GM18907 (cell line): ENCODE results near the gene C2CD4B.

ENCODE experiments used
- ATAC-seq: cut with Tn5 transposase; IDR thresholded peaks from one replicate; pipeline ENCODE4 v1.9.1; 2021; ENCODE audit warnings: mild to moderate bottlenecking, moderate library complexity; ENCODE audit not compliant: unreplicated experiment

Gene C2CD4B

DNA sequence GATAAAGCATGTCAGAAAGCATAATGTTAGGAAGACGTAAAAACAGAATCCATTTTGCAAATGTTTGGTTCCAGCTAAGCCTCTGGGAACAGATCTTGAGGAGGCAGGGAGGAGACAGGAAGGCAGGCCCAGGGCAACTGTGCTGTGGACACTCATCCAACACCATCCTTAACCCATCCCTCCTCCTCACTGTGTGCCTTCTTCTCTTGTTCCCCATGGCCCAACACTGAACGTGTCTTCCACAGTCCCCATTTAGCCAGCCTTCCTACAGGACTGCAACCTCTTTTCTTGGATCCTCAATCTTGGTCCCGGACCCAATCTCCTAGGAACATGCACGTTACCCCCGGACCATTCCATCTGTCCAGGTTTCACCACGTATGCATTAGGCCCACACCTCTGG is 15.4 kb downstream of the C2CD4B start:
- ATAC-seq, result no peak

DNA sequence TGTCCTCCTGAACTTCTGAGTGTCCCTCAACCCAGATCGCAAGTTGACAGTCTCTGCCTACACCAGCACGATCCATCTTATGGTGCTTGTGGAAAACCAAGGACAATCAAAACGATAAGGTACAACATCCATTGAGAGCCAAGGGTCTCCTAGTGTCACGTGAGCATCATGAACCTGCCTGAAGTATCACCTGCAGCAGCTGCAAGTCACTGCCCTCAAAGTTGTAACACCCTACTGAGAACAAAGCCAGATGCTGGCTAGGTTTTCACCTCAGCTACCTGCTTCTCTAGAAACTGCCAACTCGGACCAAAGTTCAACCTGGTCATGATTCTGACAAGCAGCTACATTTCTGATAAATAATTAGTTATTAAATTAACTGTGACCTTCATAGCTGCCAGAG is 17.5 kb downstream of the C2CD4B start:
- no peak for ATAC-seq

DNA sequence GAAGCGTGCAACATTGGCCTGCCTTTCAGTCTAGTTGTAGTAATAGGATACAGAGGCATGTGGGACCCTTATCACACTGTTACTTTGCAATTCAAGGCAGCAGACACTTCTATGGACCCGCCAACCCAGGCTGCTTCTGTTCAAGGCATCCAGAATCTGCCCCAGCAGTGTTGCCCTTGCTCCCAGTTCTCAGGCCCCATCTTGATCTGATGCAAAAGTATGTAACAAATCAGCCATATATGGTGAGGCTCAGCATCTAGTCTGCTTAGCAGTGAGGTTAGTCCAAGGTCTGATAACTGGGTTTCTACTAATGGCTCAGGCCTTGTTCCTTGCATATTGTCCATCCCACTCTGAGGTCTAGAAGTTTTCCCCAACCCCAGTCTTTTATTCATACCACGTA is 17.9 kb downstream of the C2CD4B start:
- ATAC-seq, result no peak

DNA sequence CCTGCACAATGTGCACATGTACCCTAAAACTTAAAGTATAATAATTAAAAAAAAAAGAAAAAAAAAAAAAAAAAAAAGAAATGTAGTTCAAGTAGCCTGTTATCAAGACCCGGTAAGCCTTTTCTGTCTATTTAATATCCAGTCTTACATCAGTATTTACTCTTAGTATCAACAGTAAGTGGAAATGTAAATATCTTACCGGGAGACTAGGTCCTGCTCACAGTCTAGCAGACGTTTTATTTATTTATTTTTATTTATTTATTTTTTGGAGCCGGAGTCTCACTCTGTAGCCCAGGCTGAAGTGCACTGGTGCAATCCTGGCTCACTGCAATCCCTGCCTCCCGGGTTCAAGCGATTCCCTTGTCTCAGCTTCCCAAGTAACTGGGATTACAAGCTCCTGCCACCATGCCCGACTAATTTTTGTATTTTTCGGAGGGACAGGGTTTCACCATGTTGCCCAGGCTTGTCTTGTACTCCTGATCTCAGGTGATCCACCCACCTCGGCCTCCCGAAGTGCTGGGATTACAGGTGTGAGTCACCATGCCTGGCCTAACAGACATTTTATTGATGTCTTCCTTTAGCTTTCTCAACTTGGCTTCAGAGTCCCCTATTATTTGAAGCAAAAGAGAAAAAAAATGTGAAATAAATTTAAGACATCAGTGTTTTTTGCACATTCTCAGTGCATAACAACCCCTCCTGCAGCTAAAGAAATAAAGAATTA is 19.9 kb downstream of the C2CD4B start:
- no peak for ATAC-seq

DNA sequence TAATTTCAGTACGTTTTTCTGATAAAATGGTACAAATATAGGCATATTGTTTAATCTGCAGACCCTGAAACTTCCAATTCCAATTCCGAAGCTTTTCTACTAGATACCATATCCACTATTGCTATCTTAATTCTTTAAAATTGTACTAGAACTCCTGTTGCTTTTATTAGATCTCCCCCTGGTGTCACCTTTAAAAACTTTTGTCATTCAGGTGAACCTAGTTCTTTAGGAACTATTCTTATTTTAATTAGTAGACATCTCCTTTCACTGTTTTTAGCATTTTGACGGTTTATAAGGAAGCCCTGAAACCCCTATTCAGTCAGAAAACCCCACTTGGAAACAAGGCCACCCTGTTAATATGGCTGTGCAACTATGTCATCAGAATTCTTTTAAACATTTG is 22.3 kb downstream of the C2CD4B start:
- ATAC-seq, result no peak

DNA sequence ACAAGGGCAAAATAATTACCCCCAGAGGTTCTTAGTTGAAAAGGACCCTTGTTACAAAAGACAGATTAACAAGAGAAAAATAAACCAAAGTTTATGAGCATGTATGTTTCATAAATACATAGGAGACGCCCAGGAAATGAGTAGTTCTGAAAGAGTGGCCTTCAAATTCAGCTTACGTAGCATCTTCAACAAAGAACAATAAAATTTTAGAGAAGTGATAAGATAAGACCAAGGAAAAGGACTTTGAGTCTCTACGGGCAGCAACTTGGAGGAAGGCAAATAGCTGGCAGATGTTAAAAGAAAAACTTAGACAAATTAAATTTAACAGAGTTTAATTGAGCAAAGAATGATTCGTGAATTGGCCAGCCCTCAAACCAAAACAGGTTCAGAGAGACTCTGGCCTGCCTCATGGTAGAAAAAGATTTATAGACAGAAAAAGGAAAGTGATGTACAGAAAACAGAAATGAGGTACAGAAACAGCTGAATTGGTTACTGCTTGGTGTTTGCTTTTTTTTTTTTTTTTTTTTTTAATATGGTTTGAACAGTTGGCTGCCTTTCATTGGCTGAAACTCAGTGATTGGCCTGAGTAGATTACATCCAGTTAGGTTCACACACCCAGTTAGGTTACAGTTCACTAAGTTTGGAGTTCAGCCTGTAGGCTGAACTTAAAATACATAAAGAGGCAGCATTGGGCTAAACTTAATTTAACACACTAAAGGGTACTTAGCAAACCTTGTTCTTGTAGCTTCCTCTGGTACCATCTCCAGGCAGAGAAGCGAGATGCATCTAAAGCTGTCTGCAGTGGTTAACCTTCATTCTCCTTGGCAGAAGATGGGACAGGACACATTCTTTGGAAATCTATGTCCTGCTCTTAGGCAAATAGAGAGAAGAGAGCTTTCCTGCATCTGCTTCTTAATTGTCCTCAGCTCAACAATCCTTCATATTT is 23.2 kb downstream of the C2CD4B start:
- no peak for ATAC-seq

DNA sequence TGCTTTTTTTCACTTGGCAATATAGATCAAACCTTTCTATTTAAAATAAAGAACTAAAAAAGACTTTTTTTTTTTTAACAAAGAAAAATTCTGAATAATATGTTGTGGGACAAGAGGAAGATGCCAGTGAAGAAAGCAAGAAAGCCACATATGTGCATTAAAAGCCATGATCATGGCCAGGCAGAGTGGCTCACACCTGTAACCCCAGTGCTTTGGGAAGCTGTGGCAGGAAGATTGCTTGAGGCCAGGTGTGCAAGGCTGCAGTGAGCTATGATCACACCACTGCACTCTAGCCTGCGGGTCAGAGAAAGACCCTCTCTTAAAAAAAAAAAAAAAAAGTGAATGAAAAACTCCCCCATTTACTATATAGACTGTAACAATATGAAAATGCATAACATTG is 23.9 kb downstream of the C2CD4B start:
- no peak for ATAC-seq

DNA sequence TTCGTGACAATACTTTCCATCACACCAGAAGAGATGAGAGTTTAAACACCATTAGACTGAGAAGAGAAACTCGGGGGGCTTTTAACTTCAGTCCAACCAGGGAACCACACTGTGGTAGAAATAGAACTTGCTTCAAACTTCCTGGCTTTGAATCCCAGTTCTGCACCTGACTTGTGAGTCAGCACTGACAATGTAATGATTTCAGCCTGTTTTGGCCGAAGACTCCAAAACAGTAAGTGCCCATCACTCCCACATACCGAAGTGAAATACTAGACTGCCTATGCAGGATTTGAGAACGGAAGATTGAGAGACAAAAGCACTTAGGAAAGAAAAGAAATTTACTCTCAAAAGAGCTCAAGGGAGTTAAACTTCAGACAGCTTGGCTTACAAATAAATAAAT is 27.0 kb downstream of the C2CD4B start:
- ATAC-seq, result no peak

DNA sequence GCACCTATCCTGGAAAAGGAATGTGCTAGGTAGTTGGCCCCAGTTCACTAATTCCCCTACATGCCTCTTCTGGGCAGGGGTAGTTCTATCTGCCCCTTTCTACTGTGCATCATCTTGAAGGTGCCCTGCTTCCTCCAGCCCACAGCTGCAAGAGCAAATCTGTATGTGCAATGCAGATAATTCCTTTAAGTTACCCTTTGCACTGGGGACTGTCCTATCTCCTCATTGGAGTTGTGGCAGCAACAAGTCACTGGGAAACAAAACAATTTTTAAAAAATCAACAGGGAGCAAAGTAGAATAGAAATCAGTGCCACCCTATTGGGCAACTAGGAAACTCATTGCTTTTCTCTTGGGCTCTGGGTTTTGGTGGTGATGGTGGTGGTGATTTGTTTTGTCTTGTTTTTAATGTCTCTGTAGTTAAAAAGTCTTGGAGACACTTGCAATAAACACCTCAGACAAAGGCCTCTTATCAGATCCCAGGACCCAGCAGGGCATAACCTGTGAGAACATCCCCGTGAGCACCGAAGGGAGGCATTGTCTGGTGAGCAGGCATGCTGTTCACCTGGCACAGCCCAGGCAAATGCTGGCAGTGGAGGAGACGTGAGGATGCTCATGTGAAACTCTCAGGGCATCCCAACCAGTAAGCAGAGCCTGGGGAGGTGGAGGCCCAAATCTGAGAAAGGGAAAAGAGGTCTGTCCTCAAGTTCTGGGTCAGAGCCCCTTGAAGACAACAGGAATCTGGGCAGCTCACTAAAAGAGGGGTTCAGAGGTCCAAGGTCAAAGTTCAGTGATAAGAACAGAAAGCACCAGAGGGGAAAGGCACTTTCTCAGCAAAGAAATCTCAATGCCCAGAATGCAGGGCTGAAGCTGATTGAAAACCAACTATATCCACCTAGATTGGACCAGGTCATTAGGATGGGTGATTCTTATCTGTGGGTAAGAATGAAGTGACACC is 27.9 kb downstream of the C2CD4B start:
- ATAC-seq, result no peak

DNA sequence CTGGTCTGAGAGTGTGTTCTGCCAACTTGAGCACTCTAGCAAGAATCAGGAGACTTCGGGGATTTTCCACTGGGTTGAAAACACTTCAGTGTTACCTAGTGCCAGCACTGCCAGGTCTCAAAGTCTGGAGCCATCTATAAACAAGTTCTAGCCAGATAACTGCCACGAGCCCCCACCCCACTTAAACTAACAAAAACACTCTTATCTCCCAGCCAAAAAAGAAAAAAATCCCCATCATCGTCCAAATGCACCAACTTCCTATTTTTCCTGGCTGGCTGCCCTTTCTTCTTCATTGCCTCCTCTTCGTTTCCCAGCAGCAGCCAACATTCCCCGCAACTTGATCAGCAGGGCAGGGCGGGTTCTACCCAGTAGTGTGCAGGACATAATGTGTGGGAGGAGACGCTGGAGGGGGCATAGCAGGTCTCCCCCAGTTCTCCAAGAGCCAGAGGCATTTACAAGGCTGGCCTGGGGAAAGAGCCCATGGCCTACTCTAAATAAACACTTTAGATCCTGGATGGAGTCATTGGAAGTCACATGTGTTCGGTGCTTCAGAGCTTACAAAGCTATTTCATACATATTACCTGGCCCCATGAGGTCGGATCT is 29.5 kb downstream of the C2CD4B start:
- no peak for ATAC-seq

DNA sequence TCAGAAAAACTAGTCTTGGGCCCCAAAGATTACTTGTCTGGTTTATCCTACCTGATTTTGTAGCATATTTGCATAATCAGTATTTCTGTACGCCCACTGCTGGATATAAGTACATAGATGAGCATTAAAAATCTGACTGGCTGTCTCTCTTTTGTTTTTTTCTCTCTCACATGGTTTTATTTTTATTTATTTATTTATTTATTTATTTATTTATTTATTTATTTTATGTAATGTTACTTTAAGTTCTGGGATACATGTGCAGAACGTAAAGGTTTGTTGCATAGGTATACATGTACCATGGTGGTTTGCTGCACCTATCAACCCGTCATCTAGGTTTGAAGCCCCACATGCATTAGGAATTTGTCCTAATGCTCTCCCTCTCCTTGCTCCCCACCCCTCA is 31.9 kb downstream of the C2CD4B start:
- no peak for ATAC-seq

DNA sequence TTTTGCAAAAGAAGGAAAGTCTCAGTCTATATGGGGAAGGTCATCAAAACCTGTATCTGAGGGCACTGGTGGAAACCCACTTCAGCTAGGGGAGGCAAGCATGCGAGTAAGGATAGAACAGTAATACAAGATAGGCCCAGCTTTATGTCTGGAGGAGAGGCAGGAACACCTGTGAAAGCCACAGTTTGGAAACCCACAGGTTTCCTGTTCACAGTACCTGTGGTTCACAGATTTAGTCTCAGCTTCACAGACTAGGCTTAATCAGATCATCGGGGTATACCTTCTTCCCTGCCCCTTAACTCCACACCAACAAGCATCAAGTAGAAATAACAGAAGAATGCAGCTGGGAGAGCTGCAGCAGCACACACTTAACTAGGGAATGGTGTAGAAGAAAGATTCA is 36.2 kb downstream of the C2CD4B start:
- ATAC-seq, result no peak

DNA sequence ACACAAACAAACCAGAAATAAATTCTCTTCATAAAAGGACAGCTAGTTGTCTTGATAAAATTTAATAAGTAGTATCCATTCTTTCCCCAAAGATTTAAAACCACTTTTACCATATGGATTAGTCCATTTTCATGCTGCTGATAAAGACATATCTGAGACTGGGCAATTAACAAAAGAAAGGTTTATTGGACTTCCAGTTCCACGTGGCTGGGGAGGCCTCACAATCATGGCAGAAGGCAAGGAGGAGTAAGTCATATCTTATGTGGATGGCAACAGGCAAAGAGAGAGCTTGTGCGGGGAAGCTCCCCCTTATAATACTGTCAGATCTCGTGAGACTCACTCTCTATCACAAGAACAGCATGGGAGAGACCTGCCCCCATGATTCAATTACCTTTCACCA is 38.7 kb downstream of the C2CD4B start:
- no peak for ATAC-seq

DNA sequence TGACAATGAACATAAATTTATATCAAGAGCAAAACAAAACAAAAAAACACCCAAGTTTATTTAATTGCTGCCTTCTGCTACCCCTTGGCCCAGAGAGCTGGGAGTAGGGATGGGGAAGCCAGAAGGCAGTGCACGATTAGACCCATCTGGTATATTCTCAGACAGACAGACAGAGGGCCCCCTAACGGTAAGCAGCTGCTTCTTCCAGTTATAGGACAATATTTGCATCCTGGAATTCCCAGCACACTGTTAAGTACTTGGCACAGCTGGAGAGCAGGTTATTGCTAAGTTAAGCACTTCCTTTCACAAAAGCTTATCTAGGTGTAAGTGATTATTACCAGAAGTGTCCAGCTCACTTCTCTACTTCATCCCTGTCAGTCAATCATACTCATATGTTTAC is 39.3 kb downstream of the C2CD4B start:
- no peak for ATAC-seq

DNA sequence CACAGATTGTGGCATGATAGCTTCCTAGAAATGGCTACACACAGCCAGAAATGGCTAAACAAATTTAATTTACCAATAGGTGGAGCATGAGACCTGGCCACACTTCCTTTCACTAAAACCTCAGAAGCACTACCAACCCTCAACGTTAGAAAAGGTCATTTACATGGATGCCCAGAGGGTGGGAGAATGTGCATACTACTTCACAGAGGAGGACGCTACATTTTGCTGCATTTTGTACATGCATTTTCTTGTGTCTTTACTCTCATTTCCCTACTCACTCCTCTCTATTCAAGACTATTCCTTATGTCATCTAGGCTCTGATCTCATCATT is 40.1 kb downstream of the C2CD4B start:
- ATAC-seq, result no peak

DNA sequence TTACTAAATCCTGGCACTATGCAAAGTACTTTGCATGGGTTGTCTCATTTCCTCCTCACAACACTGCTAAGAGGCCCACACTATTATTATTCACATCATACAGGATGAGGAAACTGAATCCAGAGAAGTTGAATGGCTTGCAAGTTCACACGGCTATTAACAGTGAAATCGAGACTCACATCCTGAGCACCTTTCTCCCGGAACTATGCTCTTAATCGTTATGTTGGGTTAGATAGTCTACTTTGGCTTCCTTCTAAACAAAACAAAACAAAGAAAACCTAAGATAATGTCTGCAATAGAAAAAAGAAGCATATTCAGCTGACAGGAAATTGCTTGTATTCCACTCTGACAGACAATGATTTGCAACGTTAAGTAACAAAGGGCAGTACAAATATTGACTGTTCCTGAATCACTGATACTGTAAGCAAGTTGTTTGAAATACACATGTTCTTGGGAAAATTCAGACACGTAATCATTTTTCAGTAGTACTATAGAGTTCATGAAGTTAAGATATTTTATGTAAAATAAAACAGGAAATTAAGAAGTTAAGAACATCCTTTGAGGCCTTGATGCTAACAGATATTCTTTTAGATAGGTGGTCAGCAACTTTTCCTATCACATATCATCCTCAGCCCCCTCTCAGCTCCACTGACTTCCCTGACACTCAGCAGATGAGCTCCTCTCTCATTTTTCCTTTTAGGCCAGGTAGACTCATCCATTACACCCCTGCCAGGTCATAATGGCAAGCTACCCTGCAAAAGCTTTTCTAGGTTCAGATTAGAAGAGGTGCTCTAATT is 40.7 kb downstream of the C2CD4B start:
- no peak for ATAC-seq

DNA sequence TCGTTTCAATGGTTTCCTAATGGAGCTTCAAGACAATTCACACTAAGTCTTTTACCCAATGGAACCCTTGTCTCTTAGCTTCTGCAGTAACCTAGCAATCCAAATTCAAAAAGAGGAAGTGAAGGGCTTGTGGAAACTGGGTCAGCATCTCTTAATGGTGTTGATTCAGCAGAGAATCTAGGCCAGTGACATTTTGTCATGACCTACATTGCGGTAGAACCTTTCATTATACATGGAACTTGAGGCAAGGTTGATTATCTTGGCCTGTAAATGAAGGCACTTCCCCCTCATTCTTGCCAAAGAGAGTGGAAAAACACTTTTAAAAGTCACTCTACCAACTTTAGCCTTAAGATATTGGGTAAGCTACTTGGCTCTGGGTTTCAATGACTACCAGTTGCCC is 42.8 kb downstream of the C2CD4B start:
- no peak for ATAC-seq

DNA sequence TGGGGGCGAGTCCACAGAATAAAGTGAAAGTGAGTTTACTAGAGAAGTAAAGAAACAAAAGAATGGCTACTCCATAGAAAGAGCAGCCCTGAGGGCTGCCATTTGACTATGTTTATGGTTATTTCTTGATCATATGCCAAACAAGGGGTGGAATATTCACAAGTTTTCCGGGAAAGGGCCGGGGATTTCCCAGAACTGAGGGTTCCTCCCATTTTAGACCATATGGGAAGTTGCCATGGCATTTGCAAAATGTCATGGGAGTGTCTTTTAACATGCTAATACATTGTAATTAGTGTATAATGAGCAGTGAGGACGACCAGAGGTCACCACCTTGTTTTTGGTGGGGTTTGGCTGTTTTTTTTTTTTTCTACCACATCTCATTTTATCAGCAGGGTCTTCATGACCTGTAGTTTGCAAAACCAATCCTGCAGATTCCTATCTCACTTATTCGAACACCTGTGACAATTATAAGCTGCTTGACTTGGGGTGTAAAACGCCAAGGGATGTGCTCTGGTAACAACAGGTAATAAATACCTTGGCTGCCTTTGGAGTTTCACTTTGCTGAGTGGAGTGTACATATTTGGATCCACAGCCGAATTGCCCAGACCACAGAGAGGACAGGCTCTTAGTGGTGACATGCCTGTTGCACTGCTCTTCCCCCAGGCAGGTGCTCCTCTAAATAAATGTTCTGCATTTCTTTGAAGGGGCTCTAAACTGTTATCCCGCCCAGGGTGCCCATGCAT is 43.6 kb downstream of the C2CD4B start:
- ATAC-seq, result no peak

DNA sequence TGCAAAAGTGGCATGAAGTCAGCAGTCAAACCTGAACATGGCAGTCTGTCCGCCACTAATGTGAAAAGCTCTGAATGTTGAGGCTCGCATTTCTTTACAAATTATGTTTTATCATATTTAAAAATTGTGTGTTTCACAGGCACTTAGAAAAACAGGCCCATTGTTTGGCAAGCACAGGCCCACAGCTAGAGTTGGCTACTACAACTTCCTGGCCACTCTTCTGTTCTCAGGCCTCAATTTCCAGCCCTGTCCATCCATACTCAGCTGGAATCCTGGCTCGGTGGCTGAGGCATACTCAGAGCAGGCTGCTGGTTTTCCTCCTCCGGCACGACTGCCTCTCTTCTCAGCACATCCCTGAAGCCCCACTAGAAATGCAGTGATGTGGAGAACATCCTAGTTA is 44.3 kb downstream of the C2CD4B start:
- no peak for ATAC-seq
